GM18858 (cell line): Measurements from ENCODE around the gene KCNQ1.

ENCODE experiments used
- ATAC-seq: cut with Tn5 transposase; IDR thresholded peaks from one replicate; pipeline ENCODE4 v1.9.1; 2021; ENCODE audit not compliant: unreplicated experiment

Gene KCNQ1

DNA sequence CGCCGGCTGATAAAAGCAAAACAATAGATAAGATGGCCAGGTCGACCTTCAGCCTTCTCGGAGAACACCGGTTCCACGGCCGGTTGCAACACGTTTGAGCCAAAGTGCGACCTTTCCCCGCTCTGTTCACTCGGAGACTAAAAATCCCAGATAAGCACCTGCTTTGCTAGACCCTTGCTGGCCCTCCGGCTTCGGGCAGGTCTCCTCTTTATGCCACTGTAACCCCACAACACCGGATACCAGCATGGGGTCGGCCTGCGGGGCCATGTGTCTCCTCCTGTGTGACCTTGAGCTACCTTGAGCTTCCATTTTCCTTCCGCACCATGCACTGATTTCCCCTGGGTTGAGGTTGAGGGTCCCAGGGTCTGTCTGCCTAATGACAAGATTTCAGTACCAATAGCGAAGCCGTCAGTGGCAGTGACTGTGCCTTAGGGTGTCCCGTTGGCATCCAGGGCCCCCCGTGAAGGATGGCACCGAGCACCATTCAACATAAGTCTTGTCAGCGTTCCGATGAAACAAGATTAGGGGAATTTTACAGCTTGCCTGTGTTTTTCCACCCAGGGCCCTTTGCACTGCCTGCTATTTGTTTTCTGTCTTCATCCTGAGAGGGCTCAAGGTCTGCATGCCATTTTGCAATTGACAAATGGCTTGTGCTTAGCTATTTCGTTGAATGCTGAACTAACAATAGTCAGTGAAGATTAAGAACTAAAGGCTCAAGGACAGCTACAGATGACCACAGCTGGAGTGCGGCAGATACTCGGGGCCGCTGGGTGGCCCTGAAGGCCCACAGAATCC is 118.6 kb downstream of the KCNQ1 start:
- ATAC-seq = no peak

DNA sequence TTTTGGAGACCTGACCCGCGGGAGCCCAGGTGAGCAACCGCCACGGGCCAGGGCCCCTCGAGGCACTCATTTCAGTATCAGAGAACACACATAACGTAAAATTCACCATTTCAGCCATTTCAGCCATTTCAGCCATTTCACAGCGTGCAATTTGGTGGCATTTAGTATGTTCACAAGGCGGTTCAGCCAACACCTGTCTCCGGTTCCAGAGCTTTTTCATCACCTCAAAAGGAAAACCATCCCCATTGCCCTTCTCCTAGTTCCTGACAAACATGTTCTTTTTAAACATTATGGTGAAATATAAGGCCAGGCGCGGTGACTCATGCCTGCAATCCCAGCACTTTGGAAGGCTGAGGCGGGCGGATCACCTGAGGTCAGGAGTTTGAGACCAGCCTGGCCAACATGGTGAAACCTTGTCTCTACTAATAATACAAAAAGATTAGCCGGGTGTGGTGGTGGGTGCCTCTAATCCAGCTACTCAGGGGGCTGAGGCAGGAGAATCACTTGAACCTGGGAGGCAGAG is 119.3 kb downstream of the KCNQ1 start:
- no peak for ATAC-seq

DNA sequence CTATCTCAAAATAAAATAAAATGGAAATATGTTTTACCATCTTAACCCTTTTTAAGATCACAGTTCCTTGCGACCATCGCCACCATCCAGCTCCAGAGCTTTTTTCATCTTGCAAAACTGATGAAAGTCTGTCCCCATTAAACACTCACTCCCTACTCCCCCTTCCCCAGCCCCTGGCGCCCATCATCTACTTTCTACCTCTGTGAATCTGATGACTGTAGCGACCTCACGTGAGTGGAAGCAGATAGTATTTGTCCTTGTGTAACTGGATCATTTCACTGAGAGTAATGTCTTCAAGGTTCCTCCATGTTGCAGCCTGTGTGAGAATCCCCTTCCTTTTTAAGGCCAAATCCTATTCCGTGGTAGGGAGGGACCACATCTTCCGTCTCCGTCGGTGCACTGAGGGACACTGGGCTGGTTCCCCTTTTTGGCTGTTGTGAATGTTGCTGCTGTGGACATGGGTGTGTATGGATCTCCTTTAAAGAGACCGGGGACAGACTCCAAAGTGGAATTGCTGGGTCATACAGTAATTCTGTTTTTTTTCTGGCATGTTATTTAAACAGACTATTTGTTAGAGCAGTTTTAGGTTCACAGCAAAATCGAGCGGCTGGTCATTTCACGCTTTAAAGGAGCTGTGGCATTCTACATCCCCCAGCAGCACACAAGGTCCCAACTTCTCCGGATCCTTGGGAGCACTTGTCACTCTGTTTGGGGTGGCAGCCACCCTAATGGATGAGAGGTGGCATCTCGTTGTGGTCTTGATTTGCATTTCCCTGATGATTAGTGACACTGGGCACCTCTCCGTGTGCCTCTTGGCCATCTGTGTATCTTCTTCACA is 120.0 kb downstream of the KCNQ1 start:
- ATAC-seq = no peak

DNA sequence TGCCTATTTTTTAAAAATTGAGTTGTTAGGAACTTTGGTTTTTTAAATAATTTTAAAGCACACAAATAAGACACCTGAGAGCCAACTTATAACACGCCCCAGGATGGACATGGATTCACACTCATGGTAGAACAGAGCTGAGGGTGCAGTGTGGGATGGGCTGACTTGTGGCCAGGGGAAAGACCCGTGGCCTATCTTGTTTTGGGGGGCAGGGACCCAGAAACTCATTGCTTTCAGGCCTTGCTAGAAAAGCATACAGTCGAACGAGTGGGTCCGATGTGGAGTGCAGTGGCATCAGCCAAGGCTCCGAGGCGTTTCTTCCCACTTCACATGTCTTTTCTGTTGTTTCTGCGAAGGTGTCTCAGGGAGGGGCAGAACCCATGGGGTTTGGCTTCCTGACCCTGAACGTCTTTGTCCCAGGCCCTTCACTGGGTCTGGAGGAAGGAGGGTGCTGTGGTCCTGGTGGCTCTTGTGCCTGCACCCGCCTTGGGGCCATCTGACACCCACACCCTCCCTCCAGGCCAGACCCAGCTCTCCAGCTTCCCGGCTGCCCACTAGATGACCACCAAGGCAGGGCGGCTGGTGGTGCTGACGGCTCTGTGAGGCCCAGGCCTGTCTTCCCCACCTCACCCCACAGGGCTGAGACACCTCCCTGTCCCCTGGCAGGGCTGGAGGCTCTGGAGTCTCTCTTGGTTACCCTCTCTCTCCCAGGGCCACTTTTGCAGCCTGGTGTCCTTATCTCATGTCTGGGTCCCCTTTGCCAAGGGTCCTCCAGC is 120.8 kb downstream of the KCNQ1 start:
- no peak for ATAC-seq

DNA sequence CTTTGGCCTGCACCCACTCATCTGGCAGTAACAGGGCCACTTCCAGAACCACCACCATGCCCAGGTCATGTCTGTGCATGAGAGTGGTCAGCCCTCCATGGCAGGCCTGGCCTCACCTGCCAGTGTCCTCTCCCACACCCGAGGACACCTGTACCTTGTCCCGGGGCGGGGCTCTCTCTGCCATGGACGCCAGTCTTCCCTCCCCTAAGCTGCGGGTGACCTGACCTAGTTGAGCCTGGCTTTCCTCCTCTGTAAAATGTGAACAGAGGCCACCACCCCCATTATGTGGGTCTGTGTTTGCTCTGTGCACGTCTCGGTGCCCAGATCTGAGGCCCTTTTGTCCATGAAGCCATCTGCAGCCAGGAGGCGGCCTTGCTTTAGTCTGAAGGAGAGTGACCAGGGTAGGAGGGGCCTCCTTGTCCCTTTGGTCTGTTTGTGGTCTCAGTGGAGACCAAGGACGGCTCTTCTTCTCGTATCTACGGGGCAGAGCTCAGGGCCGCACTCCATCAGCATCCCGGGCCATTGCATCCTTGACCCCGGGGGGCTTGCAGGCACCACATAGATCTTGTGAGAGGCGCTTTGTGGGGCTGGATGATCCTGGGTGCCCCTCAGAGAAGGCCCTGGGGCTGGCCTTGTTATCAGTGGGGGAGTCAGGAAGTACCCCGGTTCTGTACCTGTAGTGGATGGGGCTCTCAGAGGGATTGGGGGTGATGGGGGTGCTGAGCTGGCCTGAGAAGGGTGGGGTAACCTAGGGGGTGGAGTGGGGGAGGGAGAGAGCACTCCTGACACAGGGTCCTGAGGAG is 121.6 kb downstream of the KCNQ1 start:
- no peak for ATAC-seq

DNA sequence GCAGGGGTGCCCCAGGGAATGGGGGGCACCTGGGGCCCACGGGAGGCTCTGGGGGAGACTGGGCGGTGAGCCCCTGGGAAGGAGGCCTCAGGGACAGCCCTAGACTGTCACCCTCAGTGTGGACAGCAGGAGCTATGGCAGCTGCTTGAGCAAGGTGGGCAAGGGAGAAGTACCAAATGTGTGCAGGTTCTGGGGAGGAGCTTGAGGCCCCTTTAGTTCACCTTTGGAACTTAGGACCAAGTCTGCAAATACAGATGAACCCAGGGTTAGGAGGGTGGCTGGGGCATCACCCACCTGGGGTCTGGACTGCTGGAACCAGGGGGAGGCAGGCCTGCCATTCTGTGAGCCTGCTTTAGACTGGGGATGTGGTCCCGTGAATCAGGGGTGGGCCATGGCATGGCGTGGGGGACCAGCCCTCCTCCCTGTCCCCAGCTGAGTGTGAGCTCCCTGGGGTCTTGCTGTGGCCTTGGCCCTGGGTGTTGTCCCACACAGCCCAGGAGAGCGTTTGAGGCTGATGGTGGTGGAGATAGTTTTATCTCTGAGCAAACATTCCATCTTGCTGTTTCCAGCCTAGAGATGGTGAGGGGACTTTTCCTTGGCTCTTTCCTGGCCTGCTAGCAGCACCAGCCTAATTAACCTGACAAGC is 122.3 kb downstream of the KCNQ1 start:
- ATAC-seq = no peak

DNA sequence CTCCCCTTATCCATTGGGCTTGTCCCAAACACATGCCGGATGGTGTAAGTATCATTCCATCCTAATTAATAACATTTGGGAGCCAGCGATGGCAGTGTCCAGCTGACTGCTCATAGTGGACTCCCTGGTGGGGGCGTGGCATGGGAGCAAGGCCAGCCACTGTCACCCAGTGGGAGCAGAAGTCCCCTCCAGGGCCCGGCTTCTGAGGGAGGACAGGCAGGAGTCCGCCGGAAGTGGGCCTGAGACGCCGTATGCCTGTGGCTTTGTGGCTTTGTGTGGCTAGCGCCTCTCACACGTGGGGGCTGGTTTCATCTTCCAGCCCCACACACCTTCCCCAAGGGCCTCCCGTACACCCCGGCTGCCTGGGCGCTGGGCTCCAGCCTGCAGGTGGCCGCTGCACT is 124.5 kb downstream of the KCNQ1 start:
- no peak for ATAC-seq

DNA sequence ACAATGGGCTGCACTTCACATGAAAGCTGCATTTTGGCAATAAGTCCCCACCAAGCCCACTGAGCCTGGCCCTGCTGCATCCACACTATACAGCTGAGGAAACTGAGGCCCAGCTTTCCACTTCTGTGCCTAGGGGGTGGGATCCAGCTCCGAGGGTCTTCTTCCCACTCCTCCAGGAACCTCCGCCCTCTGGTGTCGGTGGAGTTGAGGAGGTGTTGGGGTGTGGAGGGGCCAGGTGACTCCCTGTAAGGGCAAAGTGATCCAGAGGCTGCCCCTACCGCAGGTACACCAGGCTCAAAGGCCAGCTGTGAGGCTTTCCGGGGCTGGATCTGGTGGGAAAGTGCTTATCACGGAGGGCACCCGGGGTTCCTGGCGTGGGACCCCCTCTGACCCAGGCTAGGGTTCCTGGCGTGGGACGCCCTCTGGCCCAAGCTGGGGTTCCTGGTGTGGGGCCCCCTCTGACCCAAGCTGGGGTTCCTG is 125.0 kb downstream of the KCNQ1 start:
- ATAC-seq = no peak

DNA sequence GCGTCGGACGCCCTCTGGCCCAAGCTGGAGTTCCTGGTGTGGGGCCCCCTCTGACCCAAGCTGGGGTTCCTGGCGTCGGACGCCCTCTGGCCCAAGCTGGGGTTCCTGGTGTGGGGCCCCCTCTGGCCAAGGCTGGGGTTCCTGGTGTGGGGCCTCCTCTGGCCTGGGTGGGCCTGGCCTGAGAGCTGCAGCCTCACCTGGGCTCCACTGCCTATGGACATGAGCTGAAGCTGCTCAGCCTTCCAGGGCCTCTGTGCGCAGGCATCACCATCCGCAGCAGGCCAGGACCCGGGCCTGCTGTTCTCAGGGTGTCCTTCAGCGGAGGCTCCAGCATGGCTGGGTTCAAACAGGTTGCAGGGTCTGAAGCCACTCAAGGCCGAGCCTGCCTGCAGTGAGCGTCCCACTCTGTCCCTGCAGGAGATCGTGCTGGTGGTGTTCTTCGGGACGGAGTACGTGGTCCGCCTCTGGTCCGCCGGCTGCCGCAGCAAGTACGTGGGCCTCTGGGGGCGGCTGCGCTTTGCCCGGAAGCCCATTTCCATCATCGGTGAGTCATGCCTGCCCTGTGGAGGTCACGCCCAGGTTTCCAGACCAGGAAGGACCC is 125.5 kb downstream of the KCNQ1 start:
- no peak for ATAC-seq

DNA sequence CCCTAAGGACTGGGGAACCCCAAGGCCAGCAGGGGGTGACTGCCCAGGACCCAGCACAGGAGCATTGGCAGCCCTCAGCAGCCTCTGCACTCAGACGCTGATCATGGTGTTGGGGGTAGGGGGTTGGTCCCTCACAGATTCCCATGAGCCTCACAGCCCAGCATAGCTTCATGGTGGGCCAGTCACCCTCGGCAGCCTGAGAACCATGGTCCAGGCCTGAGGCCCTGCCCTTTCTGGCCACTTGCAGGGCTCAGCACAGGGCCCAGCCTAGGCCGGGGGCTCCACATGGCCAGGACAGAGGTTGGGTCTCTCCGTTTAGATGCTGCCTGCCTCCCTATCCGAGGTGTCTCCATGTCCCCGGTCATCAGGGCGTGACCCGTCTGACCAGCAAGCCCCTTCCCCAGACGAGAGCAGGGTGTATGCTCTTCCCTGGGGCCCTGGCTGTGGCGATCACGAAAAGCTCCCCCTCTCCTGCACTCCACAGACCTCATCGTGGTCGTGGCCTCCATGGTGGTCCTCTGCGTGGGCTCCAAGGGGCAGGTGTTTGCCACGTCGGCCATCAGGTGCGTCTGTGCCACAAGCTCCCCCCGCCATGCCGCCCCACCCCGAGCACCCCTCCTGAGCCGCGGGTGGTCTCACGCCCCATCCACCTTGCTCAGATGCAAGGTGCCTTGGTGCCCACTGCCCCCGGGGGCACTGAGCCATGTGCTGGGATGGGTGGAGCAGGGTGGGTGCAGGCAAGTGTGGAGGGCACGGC is 126.2 kb downstream of the KCNQ1 start:
- ATAC-seq = no peak

DNA sequence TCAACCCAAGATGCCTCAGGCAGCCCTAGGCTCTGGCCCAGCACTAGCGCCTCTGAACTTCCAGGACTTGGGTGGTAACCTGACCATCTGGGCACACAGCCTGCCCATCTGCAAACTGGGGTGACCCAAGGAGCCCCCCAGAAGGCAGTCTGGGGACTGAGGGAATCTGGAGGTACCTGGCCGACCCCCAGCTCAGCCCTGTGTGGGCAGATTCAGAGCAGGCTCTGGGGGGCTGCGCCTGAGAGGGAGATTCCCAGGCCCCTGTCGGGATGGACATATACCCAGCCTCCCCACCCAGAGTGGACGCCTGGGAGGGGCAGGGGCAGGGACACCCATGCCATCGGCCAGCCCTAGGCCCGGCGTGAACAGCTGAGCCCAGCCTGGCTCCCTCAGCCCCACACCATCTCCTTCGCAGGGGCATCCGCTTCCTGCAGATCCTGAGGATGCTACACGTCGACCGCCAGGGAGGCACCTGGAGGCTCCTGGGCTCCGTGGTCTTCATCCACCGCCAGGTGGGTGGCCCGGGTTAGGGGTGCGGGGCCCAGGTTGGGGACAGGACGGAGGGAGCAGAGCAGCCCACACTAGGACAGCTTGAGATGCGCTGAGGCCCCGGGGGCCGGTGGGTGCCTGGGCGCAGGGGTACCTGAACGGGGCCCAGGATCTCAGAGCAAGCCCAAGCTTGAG is 126.9 kb downstream of the KCNQ1 start:
- no peak for ATAC-seq

DNA sequence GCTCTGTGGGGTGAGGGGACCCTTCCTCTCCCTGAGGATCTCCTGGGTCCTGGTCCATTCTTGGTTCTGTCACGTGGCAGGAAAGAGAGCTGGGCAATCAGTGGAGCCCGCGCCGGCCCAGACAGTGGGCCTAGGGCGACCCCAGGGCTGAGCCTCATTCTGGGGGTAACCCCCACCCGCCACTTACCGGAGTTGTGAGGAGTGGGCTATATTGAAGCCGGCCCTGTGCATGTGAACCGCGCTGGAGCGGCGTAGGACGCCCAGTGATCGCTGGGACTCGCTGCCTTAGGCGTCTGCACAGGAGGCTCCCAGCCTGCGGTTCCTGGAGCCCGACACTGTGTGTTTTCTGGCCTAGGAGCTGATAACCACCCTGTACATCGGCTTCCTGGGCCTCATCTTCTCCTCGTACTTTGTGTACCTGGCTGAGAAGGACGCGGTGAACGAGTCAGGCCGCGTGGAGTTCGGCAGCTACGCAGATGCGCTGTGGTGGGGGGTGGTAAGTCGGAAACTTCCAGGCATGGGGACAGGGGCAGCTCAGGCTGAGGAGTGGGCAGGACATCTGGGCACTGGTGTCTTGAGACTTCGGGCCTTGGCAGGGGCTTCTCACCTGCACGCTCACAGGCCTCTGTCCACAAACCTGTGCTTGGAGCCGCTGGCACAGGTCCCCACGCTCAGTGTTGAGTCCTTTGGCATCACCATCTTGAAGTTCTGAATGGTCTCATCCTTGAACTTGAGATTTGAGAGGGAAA is 127.9 kb downstream of the KCNQ1 start:
- ATAC-seq = no peak

DNA sequence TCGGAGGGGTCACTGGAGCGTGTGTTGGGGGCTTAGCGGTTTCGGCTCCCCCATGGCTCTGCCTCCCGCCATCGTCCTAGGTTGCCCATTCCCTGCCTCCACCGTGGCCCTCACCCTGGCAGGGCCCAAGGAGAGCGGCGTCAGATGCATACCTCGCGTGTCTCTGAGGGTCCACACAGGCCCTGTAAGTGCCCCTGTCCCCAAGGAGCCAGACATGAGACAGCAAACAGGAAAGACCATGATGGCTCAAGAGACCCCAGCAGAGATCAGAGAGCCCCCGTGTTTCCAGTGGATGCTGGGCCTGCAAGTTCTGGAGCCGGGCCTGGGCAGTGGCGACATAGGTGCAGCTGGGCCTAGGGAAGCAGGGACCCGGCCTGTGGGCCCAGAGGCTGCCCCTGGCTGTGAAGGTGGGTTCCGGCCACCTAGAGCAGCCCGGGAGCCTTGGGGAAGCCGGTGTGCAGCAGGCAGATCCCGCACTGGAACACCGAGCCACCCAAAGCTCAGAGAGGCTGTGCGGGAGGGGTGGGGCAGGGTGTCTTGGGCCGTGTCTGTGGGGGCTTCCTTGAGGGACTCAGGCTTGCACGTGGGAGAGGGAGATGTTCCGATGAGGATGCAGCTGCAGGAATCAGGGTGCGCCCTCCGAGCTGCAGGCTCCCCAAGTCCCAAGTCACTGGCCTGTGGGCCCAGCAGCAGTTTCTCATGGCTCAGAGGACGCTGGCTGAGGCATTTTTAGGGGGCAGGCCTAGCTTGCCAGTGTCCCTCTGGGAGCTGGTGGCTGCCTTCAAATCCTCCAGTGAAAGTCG is 128.6 kb downstream of the KCNQ1 start:
- no peak for ATAC-seq

DNA sequence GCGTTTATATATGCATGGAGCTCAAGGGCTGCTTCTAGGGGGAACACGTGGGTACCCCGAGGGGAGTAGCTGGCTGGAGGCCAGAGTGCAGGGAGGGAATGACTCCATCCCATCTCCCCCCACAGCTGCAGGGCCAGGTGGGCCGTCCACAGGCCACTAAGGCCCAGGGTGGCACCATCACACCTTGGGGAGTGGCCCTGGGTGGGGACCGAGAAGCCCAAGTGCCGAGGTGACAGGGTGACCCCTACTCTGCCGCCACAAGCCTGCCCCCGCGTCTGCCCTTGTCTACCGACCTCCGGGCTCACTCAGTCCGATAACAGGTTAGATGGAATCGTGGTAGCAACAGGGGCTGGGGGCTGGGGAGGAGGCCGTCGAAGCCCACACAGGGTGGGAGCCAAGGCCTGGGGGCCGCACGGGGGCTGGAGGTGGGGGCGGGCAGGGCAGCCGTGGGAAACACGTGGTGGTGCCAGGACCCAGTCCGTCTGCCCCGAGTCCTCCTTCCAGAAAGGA is 129.3 kb downstream of the KCNQ1 start:
- ATAC-seq = no peak

DNA sequence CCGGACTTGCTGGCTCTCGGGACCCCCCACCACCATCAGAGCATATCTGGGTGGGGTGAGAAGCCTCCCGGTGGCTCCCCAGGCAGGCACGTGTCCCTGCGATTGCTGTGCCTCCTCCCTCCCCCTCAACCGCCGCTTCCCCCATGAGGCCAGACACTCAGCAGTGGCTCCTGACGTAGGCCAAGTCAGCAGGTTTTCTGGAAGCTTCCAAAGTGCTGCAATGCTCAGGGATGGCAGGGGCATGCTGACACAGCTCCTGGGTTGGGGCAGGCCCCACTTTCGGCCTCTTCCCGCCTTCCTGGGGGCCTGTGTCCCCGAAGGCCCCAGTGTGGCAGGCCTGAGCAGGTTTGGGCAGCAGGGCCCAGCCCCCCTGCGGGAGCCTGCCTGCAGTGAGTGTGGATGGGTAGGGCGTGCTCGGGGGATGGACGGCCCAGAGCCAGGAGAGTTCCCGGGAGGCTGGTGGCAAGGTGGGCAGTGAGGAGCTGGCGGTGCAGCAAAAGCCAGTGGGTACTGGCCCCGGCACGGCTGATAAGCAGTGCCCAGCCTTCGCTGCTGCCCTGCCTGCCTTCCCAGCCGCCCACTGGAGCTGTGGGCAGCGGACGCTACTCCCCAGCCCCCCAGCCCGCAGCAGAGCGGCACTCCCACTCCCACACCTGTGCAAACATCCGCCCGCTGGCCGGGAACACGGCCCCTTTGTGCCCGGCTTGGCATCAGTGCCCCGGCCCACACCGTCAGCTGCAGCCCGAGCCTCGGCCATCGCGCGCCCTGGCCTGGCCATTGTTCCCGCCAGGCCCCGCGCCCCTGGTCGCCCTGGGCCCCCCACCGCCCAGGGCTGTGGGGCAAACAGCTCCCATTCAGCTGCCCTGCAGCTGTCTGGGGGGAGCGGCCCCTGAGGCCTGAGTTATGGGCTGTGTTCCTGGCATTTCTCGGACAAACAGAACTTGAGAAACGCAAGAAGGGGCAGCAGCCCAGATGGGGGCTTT is 130.0 kb downstream of the KCNQ1 start:
- no peak for ATAC-seq
